Activated CD4-positive, alpha-beta T cell treated with anti-CD3 and anti-CD28 coated beads, Interleukin-2, amount 10 ng/mL, durations not matched to agents 7 days and 5 days (primary cell): Measurements from ENCODE around the gene TMEM132C. TPM values are rescaled to one million over a fixed set of nuclear protein-coding genes. Genes with fewer than 3 reads are reported as not detected.

Source experiments
- CTCF ChIA-PET: fragments of 350-600 bp; sonication (Branson Sonifier 250); formaldehyde crosslinking; loops from one replicate; lab custom pipeline; 2021; ENCODE audit warnings: antibody characterized with exemption; lab: Charles Lee
- POLR2A ChIA-PET: fragments of 350-600 bp; sonication (Branson Sonifier 250); formaldehyde crosslinking; loops from one replicate; lab custom pipeline; 2021; ENCODE audit warnings: antibody characterized with exemption; lab: Charles Lee
- DNase-seq: peaks from one replicate; pipeline ENCODE4 v3.0.0-alpha.2; 2020
- H3K27ac Mint-ChIP-seq: one replicate; pipeline ENCODE4 v1.8.0; 2021; ENCODE audit warnings: mild to moderate bottlenecking, moderate library complexity, mixed read lengths
- H3K27me3 Mint-ChIP-seq: one replicate; pipeline ENCODE4 v1.8.0; 2021; ENCODE audit warnings: mixed read lengths
- H3K36me3 Mint-ChIP-seq: one replicate; pipeline ENCODE4 v1.8.0; 2021; ENCODE audit warnings: low read depth, mixed read lengths
- H3K4me1 Mint-ChIP-seq: one replicate; pipeline ENCODE4 v1.8.0; 2021; ENCODE audit warnings: mixed read lengths
- H3K4me3 Mint-ChIP-seq: one replicate; pipeline ENCODE4 v1.8.0; 2021; ENCODE audit warnings: mild to moderate bottlenecking, moderate library complexity, mixed read lengths
- H3K9me3 Mint-ChIP-seq: one replicate; pipeline ENCODE4 v1.8.0; 2021; ENCODE audit warnings: mixed read lengths
- total RNA-seq, 2 experiments: library from RNA; stranded (reverse); gene quantifications; one replicate each; pipeline ENCODE4 v1.2.3, GENCODE V29; 2021

The TMEM132C gene
- total RNA-seq, 2 experiments from 2014 or later = not detected

DNA sequence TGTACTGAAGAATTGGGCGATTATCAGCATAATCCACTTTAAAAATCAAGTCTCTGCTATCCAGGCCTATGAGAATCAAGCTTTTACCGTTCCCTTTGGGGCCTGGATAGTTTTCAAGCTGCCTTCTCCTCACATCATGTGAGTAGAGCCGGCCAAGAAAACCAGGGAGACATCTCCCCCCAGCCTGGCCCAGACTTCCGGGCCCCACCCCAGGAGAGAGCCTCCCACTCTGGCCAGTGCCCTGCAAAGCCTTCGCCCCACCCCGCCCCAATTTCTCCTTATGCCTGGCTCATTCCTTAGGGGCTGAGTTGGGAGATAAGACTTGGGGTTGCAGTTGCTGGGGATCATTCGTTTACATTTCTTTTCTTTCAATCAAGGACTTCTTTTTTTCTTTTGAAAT, 1.4 kb upstream of the TMEM132C start:
- no peak for DNase-seq
- peak overlapping the region; percentile 27 for H3K27ac Mint-ChIP-seq
- H3K4me3 Mint-ChIP-seq = no peak overlapping the region
- H3K27me3 Mint-ChIP-seq = peaks cover 35% of the 10 kb centered on the region
- ChIA-PET POLR2A (no interaction called here), CTCF (no interaction called here)
- no peaks in the 10 kb centered on the region for H3K4me1 Mint-ChIP-seq
- H3K36me3 Mint-ChIP-seq = no peaks in the 10 kb centered on the region
- peaks cover 2% of the 10 kb centered on the region for H3K9me3 Mint-ChIP-seq

DNA sequence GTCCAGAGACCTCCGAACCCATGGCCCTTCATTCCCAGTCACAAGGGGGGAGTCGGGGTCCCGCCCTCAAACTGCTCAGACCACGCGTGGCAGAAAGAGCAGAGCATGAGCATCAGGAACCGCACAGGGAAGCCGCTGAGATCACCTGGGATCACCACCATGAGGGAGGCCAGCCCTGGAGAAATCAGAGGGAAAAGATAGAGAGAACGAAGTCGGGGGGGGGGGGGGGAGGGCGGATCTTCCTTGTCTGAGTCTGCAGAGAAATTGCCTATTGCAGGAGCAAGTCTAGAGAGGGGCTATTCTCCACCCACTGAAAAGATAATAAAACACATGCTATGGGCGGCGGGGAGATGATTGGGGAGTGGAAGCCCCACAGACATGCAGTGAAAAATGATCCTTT, 884 bp upstream of the TMEM132C start:
- H3K4me1 Mint-ChIP-seq = no peaks in the 10 kb centered on the region
- H3K9me3 Mint-ChIP-seq = peaks cover 2% of the 10 kb centered on the region
- ChIA-PET CTCF (no interaction called here), POLR2A (no interaction called here)
- no peaks in the 10 kb centered on the region for H3K36me3 Mint-ChIP-seq
- H3K27ac Mint-ChIP-seq = no peak overlapping the region
- H3K27me3 Mint-ChIP-seq = peaks cover 35% of the 10 kb centered on the region
- no peak for DNase-seq
- no peak overlapping the region for H3K4me3 Mint-ChIP-seq

DNA sequence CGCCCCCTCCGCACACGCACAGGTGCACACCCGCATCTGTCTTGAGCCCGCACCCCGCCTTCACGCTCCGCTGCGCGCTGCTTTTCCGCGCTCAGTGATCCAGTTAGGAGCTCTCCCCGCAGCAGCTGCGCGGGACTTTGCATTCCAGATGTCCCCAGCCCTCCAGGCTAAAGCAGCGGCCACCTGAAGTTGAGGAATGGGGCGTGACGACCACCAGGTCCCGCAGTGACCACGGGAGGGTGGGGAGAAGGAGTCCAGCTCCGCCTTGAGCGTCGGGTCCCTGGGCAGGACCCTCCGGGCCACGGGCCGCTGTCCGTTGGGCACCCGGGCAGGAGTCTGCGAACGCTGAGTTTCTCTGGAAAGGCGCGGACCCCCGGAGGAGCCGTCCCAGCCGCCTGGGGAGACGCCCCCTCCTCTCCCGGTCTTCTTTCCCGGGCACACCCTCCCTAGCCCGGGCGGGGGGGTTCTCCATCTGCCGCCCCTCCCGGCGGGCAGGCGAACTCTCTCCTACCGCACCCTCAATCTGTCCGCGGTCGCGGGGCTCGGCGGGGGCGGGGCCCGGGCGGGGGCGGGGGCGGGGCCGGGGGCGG, 334 bp upstream of the TMEM132C start:
- POLR2A ChIA-PET = no interaction called here
- CTCF ChIA-PET = no interaction called here
- H3K9me3 Mint-ChIP-seq = peaks cover 2% of the 10 kb centered on the region
- H3K27ac Mint-ChIP-seq = no peak overlapping the region
- DNase-seq = no peak
- H3K4me3 Mint-ChIP-seq = no peak overlapping the region
- H3K27me3 Mint-ChIP-seq = peaks cover 35% of the 10 kb centered on the region
- H3K4me1 Mint-ChIP-seq = no peaks in the 10 kb centered on the region
- no peaks in the 10 kb centered on the region for H3K36me3 Mint-ChIP-seq

DNA sequence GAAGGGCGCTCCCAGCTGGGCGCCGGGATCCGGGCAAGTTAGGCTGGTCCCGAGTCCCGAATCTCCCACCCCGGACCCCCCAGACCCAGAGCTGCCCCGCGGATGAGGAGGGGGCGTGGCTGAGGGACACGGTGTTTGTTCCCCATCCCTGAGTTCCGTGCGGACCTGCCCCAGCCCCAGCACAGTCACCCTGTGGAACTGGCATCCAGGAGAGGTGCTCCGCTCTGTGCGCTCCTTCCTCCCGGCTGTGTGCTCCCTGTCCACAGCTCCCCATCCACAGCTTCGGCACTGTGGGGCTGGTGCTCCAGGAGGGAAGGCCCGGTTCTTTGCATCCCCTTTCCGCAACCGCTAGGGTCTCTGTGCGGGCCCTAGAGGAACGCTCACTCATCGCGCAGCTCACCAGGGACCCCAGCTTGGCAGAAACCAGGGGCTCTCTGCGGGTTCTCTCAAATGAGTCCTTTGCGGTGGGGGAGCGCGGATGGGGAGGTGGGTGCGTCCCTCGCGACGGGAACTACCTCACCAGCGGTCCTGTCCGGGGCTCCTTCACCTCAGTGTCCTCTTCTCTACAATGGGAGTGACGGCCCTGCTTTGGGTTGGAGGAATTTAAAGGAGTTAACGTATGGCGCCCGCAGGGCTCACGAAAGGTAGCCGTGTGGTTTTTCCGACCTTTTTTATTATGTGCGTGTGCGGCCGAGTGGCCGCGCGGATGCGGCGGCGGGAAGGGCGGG, 845 bp downstream of the TMEM132C start:
- Mint-ChIP-seq H3K36me3 (no peaks in the 10 kb centered on the region), H3K9me3 (peaks cover 6% of the 10 kb centered on the region), H3K27me3 (peaks cover 35% of the 10 kb centered on the region), H3K4me1 (no peaks in the 10 kb centered on the region), H3K27ac (no peak overlapping the region), H3K4me3 (no peak overlapping the region)
- DNase-seq = no peak
- ChIA-PET CTCF (no interaction called here), POLR2A (no interaction called here)

DNA sequence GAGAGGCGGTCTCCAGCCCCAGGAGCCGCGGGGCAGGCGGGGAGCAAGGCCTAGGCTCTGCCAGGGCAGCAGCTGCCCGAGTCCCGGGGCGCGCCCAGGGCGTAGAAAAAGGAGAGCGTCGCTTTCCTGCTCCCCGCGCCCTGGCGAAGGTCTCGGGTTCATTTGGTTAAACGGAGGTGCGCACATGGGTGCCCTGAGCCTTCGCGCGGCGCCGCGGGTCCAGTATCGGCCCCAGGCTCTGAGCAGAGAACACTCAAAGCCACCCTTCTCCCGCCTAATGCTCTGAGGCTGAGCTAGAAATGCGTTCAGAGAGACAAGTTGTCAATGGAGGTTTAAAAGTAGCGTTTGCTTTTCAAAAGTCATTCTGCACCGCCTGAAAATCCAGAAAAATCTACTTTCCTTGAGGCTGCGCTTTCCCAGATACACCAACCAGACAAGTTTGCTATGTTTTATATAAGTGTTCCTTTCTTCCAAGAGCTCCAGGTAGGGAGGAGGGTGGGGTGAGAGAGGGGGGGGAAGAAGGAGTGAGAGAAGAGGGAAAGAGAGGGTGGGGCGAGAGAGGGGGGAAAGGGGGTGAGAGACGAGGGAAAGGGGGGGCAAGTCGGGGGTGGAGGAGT, 1.5 kb downstream of the TMEM132C start:
- ChIA-PET CTCF (no interaction called here), POLR2A (no interaction called here)
- DNase-seq = no peak
- Mint-ChIP-seq H3K9me3 (peaks cover 6% of the 10 kb centered on the region), H3K4me3 (no peak overlapping the region), H3K27ac (no peak overlapping the region), H3K36me3 (no peaks in the 10 kb centered on the region), H3K27me3 (peaks cover 35% of the 10 kb centered on the region), H3K4me1 (no peaks in the 10 kb centered on the region)

DNA sequence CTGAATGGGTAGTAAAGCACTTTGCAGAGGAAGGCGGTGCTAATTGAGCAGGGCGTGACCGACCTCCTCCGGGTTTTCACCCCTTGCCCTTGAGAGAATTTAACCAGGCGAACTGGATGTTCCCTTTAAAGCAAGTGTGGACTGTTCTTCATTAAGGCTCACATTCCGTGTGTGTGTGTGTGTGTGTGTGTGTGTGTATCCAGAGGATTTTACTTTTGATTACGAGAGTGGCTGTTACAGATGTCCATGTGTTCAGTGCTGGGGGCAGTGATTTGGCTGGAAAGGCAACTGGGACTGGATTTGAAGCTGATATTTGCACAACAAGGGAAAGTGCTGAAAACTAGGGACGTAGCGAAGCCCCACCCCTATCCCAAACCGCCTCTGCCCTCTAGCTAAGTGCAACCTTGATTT, 2.2 kb downstream of the TMEM132C start:
- POLR2A ChIA-PET = no interaction called here
- Mint-ChIP-seq H3K27ac (no peak overlapping the region), H3K36me3 (no peaks in the 10 kb centered on the region), H3K9me3 (peaks cover 5% of the 10 kb centered on the region), H3K27me3 (peaks cover 35% of the 10 kb centered on the region), H3K4me3 (no peak overlapping the region), H3K4me1 (no peaks in the 10 kb centered on the region)
- no peak for DNase-seq
- CTCF ChIA-PET = no interaction called here

DNA sequence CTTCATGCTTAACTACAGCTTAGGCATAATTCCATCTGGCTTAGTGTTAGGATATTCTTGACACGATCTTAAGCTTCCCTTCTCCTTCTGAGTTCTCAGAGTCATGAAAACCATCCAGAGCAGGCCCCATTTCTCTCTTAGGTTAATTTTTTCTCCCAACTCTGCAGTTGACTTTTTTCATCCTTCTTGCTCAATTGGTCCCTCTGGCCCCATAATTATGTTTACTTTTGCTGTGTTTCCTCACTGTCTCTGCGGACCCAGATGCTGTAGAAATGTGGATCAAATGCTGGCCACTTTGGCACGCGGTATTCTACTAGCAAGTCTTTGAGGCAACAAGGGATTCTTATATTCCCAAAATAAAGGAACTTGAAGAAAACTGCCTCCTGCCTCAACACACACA, 9.5 kb downstream of the TMEM132C start:
- no peaks in the 10 kb centered on the region for H3K27me3 Mint-ChIP-seq
- H3K4me3 Mint-ChIP-seq = no peak overlapping the region
- POLR2A ChIA-PET = no interaction called here
- no peak overlapping the region for H3K27ac Mint-ChIP-seq
- H3K4me1 Mint-ChIP-seq = no peaks in the 10 kb centered on the region
- peaks cover 15% of the 10 kb centered on the region for H3K9me3 Mint-ChIP-seq
- H3K36me3 Mint-ChIP-seq = no peaks in the 10 kb centered on the region
- CTCF ChIA-PET = no interaction called here
- DNase-seq = no peak

DNA sequence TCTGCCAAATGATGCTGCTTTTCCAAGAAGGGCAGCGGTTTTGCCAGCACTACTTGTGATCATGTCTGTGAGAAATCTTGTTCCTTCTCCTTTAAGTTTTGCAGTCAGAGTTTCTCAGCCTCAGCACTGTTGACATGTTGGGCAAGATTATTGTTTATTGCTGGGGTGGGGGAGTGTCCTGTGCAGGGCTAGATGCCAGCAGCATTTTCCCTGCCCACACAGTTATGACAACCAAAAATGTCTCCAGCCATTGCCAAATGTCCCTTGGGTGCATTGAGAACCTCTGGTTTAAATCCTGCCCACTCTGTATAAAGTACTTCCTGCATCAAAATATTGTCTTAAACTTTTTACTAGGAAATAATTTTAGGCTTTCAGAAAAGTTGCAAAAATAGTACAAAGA, 20.0 kb downstream of the TMEM132C start:
- POLR2A ChIA-PET = no interaction called here
- CTCF ChIA-PET = no interaction called here
- no peaks in the 10 kb centered on the region for H3K27me3 Mint-ChIP-seq
- H3K27ac Mint-ChIP-seq = no peak overlapping the region
- H3K36me3 Mint-ChIP-seq = no peaks in the 10 kb centered on the region
- H3K9me3 Mint-ChIP-seq = peaks cover 4% of the 10 kb centered on the region
- no peak for DNase-seq
- no peak overlapping the region for H3K4me3 Mint-ChIP-seq
- no peaks in the 10 kb centered on the region for H3K4me1 Mint-ChIP-seq

DNA sequence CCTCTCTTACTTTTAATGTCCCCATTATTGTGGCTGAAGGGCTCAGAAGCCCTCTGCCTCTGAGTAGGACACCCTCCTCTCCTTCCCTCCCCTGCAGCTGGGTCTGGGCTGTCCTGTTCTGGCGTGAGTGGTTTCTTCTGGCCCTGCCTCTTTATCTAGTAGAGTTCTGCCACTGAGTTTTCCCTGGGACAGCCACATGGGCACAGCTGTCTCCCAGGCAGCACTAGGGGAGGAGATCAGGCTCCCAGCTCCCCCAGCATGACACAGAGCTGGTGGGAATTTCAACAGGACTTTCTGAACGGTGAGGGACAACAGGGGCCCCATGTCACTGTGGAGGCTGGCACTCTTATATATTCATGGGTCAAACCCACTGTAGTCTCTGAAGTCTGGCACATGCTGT, 21.4 kb downstream of the TMEM132C start:
- Mint-ChIP-seq H3K27me3 (no peaks in the 10 kb centered on the region), H3K9me3 (peaks cover 2% of the 10 kb centered on the region), H3K4me3 (no peak overlapping the region), H3K4me1 (no peaks in the 10 kb centered on the region), H3K36me3 (no peaks in the 10 kb centered on the region), H3K27ac (no peak overlapping the region)
- CTCF ChIA-PET = no interaction called here
- POLR2A ChIA-PET = no interaction called here
- no peak for DNase-seq

DNA sequence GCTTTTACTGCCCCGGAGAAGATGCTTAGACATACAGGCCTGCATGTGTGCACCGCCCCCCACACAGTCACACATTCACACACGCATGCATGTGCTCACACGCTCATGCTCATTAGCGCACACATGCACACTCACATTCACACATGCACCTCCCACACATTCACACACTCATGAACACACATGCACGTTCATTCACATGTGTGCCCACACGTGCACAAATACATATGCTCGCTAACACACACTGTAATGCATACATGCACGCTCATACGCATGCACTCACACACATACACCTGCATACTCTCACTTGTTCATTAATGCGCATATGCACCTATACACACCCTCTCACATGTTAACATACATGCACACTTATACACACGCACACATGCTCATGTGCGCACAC, 21.9 kb downstream of the TMEM132C start:
- Mint-ChIP-seq H3K27me3 (no peaks in the 10 kb centered on the region), H3K9me3 (no peaks in the 10 kb centered on the region), H3K4me1 (no peaks in the 10 kb centered on the region), H3K27ac (no peak overlapping the region), H3K36me3 (no peaks in the 10 kb centered on the region), H3K4me3 (no peak overlapping the region)
- no peak for DNase-seq
- ChIA-PET POLR2A (no interaction called here), CTCF (no interaction called here)

DNA sequence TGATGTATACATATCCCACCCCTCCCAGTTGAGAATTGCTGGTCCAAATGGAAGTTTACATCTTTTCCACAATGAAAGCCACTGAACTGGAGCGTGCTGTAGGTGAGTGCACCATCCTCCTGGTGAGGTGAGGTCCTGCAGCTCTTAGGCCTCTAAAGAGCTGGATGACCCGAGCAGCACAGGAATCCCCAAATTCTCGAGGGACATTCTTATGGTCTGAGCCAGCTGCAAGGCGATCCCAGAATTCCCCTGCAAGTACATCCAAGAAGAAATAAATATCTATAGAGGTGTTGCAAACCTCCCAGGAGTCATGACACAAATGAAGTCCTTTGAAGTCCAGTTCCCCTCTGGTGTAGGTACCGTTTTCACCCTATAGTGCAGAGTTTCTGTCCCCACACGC, 24.0 kb downstream of the TMEM132C start:
- POLR2A ChIA-PET = no interaction called here
- no peaks in the 10 kb centered on the region for H3K9me3 Mint-ChIP-seq
- DNase-seq = no peak
- H3K4me3 Mint-ChIP-seq = no peak overlapping the region
- H3K27ac Mint-ChIP-seq = no peak overlapping the region
- no peaks in the 10 kb centered on the region for H3K36me3 Mint-ChIP-seq
- CTCF ChIA-PET = no interaction called here
- H3K27me3 Mint-ChIP-seq = no peaks in the 10 kb centered on the region
- no peaks in the 10 kb centered on the region for H3K4me1 Mint-ChIP-seq

DNA sequence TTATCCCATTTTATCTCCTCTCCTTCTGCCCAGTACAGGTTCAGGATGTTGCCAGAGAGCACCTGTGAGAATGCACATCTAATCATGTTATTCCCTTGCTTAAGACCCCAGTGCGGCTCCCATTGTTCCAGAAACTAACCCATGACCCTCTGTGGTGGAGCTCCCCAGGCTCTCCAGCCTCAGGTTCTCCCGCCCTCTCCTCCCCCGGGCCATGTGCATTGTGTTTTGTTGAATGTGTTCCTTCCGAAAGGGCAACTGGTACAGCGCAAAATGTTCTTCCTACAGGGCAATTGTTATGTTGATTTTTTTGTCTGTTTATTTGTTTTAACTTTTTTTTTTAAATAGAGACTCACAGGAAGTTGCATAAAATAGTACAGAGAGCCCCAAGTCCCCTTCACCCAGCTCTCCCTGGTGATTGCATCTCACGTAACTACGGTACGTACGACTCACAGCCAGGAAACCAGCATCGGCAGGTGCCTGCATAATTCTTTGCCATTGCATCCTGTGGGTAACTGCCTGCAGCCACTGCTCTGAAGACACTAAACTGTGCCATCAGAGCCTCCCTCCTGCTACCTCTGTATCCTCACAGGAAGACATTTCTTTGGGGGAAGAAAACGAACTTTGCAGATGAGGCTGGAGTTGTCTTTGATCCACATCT, 31.2 kb downstream of the TMEM132C start:
- CTCF ChIA-PET = interaction anchor here (0.7 kb wide), 1 partner anchor 41 kb away, joined by 3 read pairs; no protein-coding TSS in a partner anchor
- no peaks in the 10 kb centered on the region for H3K36me3 Mint-ChIP-seq
- no peak overlapping the region for H3K4me3 Mint-ChIP-seq
- POLR2A ChIA-PET = no interaction called here
- no peaks in the 10 kb centered on the region for H3K4me1 Mint-ChIP-seq
- no peaks in the 10 kb centered on the region for H3K27me3 Mint-ChIP-seq
- no peak for DNase-seq
- peaks cover under 1% of the 10 kb centered on the region for H3K9me3 Mint-ChIP-seq
- H3K27ac Mint-ChIP-seq = no peak overlapping the region

DNA sequence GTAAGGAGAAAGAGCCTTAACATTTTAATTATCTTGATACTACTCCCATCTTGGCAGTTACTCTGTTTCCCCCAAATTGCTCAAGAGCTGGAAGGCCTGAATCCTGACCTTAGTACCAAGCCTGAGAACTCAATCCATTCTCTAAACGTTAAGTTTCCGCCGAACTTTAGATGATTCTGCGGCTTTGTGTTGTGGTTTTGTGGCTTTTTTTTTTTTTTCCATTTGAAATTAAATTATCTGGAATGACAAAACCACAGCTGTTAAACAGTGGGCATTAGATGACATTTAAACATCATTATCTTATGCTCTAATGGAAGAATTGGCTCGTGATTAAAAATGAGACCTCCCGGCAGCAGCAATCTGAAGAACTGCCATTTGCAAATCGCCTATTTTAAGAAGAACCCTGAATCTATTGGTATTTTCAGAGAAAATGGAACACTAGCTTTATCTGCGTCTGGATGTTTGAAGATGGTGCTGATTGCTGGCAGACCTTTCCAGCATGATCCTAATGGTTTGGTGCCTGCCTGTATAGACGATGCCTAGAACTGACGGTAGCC, 38.4 kb downstream of the TMEM132C start:
- H3K4me1 Mint-ChIP-seq = no peaks in the 10 kb centered on the region
- no peak for DNase-seq
- no peaks in the 10 kb centered on the region for H3K36me3 Mint-ChIP-seq
- ChIA-PET POLR2A (no interaction called here), CTCF (no interaction called here)
- peaks cover 3% of the 10 kb centered on the region for H3K9me3 Mint-ChIP-seq
- no peak overlapping the region for H3K27ac Mint-ChIP-seq
- no peak overlapping the region for H3K4me3 Mint-ChIP-seq
- no peaks in the 10 kb centered on the region for H3K27me3 Mint-ChIP-seq
